Activated CD4-positive, CD25-positive, alpha-beta regulatory T cell treated with anti-CD3 and anti-CD28 coated beads, Interleukin-2, amount 50 U/mL, for 16 hours (primary cell): ENCODE results near the gene CELSR1.
A peak's percentile ranks its signal among the peaks of the same experiment; 100 is the strongest.

ENCODE experiments used
- DNase-seq: peaks from one replicate; pipeline ENCODE4 v3.0.0-alpha.2; 2020; ENCODE audit warnings: low read depth, low spot score

CELSR1 gene

GRCh38 chr22:46350121-46350520 lies 187.3 kb downstream of the CELSR1 start:
- DNase-seq = no peak

DNA sequence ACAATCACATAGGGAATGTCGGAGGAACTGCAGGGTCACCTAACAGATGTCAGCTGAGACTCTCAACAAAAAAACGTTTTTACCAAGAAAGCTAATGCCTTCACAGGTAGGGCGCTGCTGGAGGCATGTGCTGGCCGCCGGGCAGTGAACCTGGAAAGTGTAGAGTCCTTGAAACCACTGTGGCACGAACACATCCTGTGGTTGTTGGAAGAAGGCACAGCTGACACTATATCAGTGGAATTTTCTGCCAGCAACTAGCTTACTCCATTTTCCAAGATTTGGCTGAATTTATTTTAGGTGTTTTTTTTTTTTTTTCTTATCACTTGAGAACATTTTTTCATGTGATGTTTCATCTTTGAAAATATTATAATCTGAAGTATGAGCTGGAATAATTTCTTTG lies 187.7 kb downstream of the CELSR1 start:
- no peak for DNase-seq

DNA sequence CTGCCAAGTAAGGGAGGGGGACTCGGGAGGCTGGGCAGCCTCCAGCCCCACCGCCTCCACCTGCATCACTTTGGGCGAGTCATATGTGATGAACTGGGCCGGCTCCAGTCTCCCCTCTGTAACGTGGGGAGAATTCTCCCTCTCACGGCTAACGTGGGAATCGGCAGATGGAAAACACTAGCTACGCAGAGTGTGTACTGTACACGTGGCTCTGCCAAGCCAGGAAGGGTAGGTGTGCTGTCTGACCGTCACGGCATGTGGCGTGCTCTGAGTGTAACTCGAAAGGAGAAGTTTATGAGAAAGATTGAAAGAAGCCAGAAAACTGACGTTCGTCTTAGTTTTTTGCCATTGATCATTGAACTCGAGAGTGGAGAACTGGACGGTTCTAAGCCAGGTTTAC lies 188.2 kb downstream of the CELSR1 start:
- no peak for DNase-seq

- DNase-seq = no peak
Measured at GRCh38 chr22:46348099-46348695, 189.2 kb downstream of the CELSR1 start.

DNA sequence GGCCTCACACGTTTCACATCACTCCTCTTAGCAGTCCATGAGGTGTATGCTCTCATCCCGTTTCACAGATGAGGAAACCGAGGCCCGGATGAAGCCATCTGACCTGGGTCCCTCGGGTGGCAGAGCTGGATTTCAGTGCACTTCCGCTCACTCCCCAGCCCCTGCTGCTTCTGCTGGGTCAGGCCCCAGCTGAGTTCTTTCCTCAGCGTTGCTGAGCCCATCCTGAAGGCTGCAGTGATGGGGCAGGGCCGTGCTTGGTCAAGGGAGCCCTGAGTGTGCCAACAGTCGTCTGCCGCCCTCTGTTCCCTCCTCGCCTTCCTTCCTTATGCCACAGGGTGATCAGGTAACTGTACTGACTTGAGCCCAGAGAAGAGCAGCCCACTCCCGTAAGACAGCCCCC lies 189.8 kb downstream of the CELSR1 start:
- DNase-seq = no peak

DNA sequence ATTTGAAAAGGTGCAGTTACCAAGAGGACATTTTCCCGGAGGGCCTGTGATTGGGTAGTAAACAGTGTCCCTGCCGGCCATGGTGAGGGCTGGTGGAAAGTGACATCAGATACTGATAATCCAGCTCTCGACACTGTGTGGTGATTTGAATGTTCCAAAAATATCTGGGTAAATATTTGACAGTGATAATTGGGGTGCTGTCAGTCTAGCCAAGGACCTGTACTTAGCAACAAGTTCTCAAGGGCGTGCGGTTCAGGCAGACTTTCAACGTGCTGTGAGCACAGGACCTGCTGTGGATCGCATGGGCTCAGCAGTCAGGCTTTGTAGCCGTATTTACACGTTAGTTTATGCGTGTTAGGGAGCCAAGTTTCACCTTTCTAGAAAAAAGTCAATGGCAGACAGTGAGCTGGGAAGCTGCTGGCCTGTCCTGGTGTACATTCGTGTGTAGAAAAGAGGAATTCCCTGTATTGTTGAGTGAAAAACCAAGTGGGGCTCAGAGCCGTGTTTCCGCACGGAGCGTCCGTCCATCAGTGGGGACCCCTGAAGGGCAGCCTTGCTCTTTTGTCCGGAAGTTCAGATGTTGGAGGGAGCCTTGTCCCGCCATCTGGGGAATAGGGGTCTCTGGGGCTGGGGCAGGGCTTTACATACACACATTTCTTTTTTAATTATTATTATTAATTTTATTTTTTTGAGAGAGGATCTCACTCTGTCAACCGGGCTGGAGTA lies 190.6 kb downstream of the CELSR1 start:
- no peak for DNase-seq

- DNase-seq = no peak
Measured at GRCh38 chr22:46340676-46341075, 196.7 kb downstream of the CELSR1 start.

DNA sequence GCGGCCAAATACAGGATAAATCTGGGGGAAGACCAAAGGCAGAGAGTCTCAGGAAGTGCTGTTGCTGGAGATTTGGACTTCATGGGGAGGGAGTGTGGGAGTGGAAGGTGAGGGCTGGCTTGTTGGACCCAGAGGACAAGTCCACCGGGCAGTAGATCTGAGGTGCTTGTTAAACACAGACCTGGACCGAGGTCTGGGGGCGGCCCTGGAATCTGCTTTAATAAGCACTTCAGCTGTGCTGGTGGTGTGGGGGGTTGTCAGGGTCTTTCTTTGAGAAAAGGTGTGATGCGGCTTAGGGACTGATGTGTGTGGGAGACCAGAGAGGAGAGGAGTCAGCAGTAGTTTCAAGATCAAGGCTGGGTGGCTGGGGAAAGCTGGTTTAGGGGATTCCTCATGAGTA lies 197.5 kb downstream of the CELSR1 start:
- DNase-seq = no peak

- DNase-seq = no peak
Measured at GRCh38 chr22:46338636-46339035, 198.8 kb downstream of the CELSR1 start.

GRCh38 chr22:46337870-46338269 lies 199.6 kb downstream of the CELSR1 start:
- DNase-seq = no peak

- DNase-seq = no peak
Measured at GRCh38 chr22:46336119-46337078, 201.0 kb downstream of the CELSR1 start.

GRCh38 chr22:46335201-46336118 lies 202.0 kb downstream of the CELSR1 start, which contains the start of gene TRMU:
TRMU (plus strand) TSS chr22:46335714; CDS start chr22:46335765, 51 bp downstream.
- peak; percentile 30 for DNase-seq

- no peak for DNase-seq
Measured at GRCh38 chr22:46331496-46331895, 205.9 kb downstream of the CELSR1 start.

DNA sequence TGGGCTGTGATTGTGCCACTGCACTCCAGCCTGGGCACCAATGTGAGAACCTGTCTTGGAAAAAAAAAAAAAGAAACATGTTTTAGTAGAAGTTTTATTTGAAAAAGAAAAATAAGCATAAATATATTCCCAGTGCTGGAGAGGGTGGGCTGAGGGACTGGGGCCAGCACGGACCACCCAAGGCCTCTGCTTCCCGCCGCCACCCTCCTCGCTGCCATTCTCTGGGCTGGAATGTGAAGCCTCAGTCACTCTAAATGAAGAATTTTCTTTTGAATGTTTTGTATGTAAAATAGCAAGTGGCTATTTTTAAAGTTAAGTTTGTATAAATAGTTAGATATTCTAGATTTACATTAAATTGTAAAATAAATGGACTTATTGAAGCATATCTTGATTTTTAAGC lies 207.0 kb downstream of the CELSR1 start:
- no peak for DNase-seq

GRCh38 chr22:46329616-46330015 lies 207.8 kb downstream of the CELSR1 start:
- no peak for DNase-seq

- no peak for DNase-seq
Measured at GRCh38 chr22:46328797-46329196, 208.6 kb downstream of the CELSR1 start.

DNA sequence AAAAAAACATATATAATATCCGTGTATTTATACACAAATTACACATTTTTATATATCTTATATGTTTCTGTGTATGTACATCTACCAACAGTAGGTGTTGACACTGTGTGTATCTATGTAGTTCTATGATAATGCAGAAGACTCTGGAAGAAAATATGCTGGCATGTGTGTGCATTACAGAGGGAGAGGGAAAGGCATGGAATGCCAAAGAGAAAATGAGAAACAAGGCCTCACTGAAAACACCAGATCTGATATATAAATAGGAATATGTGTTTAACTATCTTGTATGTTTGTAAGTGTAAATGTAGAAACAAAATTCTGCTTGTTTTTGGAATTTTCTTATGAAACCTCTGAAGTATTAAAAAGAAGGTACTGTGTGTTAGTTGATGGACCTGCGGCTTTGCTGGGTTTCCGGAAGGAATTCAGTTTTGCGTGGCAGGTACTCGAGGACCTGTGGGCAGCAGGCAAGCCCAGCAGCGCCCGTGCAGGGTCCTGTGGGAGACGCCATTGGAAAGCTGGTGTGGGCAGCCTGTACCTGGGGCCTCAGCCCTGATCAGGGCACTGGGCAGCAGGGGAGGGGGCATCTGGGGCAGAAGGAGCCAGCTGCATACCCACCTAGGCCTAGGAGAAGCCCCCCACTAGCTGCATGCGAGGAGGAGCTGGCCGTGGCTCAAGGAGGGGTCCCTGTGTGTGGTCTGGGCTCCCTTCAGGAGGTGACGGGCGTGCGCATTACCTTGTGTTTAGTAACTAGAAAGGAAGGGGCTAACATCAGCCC lies 209.5 kb downstream of the CELSR1 start:
- no peak for DNase-seq

DNA sequence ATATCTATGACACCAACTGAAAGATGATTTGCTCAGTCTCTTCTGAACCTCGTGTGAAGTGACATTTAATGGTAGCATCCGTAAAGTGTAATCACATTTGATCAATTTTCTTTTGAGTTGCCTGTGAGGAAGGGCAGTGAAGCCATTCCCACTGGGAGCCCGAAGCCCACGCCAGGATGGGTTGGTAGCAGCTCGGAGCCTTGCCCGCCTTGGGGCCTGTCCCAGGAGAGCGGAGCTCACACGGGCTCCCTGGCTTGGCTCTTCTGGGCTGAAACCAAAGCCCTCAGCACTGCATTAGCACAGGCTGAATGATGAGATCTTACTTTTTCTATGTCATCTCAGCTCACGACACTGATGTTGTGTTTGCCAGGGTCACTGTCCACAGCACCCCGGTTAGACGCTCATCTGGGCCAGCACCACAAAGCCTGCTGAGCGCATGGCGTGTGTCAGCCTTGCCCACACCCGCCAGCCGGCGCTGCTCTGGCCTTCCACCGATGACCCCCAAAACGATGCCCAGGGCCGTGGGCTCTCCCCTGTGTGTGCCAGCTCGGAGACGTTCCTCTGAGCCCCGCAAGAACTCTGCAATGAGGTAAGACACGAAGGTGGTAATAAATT lies 211.2 kb downstream of the CELSR1 start:
- no peak for DNase-seq

DNA sequence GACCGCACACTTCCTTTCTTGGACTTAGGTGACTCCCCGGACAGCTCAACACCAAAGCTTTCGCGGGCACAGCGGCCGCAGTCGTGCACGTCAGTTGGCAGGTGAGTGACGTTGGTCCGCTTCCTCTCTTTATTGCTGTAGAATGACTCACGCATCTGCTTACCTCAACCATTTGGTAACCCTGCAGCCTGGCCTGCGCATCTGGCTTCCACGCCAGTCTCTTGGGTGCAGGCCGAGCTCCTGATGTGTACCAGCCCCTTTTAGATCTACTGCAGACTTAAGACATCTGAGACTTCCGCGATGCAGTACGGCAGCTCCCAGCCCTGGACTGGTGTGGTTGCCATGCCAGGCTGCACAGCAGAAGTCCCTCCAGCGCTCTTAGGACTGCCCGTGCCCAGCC lies 214.3 kb downstream of the CELSR1 start:
- DNase-seq = no peak

DNA sequence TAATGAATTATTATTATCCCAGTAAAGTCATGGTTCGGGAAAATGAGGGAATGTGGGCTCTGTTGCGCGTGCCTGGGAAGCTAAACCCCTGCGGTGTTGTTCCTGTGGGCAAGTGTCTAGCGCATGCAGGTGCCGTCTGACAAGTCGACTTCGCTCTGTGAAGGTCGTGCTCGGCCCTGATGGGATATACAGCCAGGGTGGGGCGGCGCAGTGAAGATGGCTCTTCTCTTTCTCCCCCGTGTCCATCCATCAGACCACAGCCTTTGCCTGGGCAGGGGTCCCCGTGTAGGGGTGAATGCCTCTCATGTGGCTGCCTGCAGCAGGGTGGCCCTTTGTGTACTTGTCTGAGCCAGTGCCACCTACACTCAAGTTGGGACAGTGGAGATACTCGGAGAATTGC lies 214.7 kb downstream of the CELSR1 start:
- no peak for DNase-seq
